Fibroblast of villous mesenchyme (primary cell): ENCODE data around the gene RNF212B. TPM values are rescaled to one million over a fixed set of nuclear protein-coding genes. Genes with fewer than 3 reads are reported as not detected.

Experiments used
- DNase-seq: peaks from one replicate; pipeline ENCODE4 v3.0.0-alpha.2; 2010; ENCODE audit warnings: low read depth
- H3K4me3 ChIP-seq: 2 replicates; pipeline ENCODE4 v1.5.1; 2011; ENCODE audit warnings: low read depth, mild to moderate bottlenecking, low read length
- CTCF ChIP-seq: IDR thresholded peaks from 2 replicates; pipeline ENCODE4 v1.5.1; 2012; ENCODE audit warnings: low read depth, mild to moderate bottlenecking, low read length; ENCODE audit not compliant: insufficient read depth
- total RNA-seq: library from RNA; depleted of rRNA; stranded (reverse); fragments of >200 nt; gene quantifications from 2 replicates; pipeline ENCODE4 v1.2.3, GENCODE V29; 2012

RNF212B gene
- total RNA-seq, 1 donor, result not detected

DNA sequence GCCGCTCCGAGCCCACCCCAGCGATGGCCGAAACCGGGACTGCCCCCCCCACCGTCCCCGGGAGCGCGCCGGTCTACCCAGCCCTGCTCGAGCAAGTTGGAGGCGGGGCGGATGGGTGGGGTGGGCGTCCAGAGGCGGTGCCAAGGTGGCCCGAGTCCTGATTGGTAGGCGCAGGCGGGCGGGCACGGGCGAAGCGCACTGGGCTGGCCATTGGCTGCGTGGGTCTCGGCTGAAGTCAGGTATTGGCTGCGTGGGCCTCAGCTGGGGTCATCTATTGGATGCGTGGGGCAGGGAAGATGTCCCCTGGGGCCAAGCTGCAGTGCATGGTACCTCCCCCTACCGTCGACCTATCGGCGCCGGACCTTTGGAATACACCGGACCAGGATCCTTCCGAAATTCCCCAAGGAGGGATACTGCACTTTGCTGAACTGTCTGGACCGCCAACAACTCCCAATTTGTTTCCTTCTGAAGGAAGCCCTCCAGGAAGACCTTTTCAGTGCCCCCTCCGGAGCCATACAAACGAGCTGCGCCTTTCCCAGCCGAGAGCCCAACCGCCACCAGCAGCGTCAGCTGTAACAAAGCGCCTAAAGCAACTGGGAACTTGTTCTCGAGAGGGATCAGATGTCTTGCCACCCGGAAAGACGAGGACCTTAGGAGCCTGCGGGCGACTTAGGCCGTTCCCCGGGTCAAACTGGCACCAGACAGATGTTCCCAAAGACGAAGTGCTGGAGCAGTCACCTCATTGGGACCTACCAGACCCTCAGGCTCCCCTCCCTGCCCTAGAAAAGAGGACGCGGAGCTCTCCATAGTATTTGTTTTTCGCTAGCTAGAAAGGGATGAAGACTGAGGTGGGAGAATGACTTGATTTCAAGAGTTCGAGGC, 48.5 kb downstream of the RNF212B start, which contains the start of gene HOMEZ:
HOMEZ (minus strand) TSS at position 113 of the 882 bp plus-strand sequence. CDS start 180 bp downstream, outside the sequence.
- H3K4me3 ChIP-seq, result peak within 1 kb of the TSS; percentile 93
- TF ChIP-seq CTCF, result no peak
- DNase-seq, result peak; percentile 98

DNA sequence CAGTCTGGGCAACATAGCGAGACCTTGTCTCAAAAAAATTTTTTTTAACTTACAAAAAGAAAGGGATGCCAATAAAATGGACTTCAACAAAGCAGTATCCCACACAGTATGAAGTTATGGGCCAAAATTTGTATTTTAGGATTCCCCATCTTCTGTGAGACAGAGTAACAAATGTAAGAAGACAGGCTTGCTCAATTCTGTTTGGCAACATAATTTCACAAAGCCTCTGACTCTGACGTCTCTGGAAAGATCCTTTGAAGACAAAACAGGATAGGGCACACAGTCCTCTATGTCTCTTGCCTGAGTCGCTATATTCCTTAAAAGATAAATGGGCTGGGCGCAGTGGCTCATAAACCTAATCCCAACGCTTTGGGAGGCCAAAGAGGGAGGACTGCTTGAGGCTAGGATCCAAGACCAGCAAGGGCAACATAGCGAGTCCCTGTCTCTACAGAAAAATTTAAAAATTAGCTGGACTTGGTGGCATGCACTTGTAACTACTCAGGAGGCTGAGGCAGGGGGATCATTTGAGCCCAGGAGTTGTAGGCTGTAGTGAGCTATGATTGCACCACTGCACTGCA, 49.3 kb downstream of the RNF212B start:
- peak; percentile 32 for DNase-seq
- TF ChIP-seq CTCF, result no peak
- peak overlapping the region; percentile 93 for H3K4me3 ChIP-seq

DNA sequence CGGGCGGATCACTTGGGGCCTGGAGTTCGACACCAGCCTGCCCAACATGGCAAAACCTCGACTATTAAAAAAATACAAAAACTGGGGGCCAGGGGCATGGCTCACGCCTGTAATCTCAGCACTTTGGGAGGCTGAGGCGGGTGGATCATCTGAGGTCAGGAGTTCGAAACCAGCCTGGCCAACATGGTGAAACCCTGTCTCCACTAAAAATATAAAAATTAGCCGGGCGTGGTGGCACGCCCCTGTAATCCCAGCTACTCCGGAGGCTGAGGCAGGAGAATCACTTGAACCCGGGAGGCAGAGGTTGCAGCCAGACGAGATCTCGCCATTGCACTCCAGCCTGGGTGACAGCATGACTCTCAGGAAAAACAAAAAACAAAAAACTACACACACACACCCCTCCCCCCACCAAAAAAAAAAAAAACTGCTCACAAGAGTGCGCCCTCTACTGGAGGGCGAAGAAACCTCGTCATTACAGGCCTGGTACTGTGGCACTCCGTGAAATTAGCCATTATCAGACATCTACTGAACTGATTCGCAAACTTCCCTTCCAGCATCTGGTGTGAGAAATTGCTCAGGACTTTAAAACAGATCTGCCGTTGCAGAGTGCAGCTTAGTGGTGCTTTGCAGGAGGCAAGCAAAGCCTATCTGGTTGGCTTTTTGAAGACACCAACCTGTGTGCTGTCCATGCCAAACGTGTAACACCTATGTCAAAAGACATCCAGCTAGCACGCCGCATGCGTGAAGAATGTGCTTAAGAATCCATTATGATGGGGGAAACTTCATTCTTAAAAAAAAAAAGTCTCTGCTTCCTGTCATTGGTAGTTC, 57.2 kb downstream of the RNF212B start:
- peak; percentile 94 for TF ChIP-seq CTCF
- DNase-seq, result peak; percentile 62
- no peak overlapping the region for H3K4me3 ChIP-seq

GRCh38 chr14:23296012-23296777, 58.5 kb downstream of the RNF212B start:
- no peak overlapping the region for H3K4me3 ChIP-seq
- TF ChIP-seq CTCF, result no peak
- DNase-seq, result no peak

DNA sequence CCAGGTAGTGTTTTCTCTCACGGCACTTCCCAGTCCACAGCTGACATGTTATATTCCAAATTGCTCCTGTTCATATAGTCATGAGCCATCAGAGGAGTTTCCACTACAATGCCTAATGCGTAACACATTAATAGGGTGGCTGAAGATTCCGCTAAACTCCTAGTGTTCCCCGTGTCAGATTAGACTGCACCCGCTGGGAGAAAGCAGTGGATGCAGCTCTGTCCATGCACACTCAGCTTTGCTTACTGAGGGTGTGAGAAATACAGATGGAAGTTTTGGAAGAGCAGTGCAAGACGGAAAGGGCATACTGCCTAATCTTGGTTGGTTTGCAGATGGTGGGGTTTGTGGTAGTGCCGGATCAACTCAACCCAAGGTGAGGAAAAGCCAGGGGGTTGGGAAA, 59.4 kb downstream of the RNF212B start:
- no peak for DNase-seq
- H3K4me3 ChIP-seq, result no peak overlapping the region
- no peak for TF ChIP-seq CTCF

DNA sequence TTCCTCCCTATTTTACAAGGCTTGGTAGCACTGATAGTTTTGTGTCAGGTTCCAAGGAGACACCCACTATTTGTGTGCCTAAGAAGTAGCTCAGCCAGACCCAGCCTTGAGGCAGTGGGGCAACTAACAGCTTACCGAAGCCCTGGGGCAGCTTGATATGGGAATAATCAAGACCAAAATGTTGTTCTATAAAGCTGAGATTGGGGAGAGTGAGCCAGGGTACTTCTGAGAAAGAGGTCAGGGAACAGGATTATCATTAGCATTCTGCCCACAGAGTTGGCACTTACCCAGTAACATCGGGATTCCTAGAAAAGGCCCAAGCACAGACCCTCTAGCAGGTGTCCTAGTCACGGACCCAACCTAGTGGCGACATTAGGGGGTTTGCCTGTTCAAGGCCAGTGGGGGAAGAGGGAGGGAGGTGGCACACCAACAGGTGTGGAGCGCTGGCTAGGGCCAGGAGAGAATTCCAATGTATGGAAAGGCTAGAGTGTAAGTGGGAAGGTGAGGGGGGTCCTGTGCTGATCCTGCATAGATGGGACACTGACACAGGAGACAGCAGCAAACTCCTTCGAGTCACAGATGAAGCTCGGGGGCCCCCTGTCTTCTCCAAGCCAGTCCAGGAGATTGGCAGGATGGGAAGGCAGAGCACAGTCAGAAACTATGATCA, 60.0 kb downstream of the RNF212B start:
- TF ChIP-seq CTCF, result no peak
- DNase-seq, result no peak
- no peak overlapping the region for H3K4me3 ChIP-seq
